ENCODE measurements around the gene PPP1R12B.
"Not testable (repeated sequence)": the region's sequence is repeated elsewhere in the genome, so short reads cannot be mapped to it uniquely, and the experiment has no call there.

Gene PPP1R12B

DNA sequence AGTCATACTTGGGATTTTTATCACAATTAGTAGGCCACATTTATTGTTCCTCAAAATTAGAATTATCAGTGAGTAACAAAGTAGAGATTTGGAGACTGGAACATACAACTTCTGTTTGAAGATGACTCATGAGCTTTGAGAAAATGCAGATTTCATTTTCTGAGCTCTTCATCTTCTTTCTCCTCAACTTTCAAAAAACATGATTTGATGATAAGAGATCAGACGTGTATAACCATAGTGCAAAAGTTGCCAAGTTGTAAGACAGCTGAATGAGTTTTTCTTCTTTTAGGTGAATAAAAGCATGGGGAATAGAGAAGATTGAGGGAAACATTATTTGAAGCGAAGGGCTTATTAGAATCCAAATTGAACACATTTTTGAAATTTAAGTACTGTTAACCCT, 58.4 kb downstream of the PPP1R12B start:
- DNase-seq: not testable (repeated sequence)

- DNase-seq: not testable (repeated sequence)
These were observed 58.9 kb downstream of the PPP1R12B start for GRCh38 chr1:202407378-202407777.

DNA sequence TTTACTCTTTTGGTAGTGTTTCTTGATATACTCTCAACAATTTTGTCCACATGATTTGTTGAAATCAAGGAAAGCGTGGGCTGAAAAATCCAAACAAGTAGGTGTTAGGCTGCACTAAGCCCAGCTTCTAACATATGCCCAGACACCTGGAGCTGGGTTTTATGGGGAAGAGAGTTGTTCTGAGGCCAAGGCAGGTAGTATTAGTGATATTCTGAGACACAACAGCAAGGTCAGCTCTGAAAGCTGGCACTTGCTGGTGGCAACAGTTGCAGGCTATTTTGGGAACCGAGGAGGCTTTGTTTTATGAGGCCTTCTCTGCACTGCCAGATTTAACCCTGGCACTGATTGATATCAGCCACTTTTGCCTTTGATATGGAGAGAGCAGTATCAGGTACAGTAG, 61.8 kb downstream of the PPP1R12B start:
- not testable (repeated sequence) for DNase-seq

GRCh38 chr1:202410854-202411357, 62.4 kb downstream of the PPP1R12B start:
- DNase-seq: not testable (repeated sequence)

DNA sequence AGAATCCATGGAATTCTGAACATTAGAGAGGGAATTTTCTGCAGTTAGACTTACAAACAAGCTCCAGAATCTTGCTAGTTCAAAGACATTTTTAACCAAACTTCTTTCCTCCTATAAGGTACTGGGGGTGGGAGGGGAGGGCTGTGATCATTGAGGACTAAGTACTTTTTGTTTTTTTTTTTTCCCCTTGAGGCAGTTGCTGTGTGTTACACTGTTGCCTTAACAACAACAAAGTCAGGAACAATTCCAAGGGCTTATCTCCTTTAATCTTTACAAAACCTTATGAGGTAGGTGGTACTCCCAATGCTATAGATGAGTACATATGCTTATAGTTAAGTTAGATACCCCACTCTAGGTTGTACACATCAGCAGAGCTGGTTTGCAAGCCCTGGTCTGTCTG, 62.9 kb downstream of the PPP1R12B start:
- DNase-seq: no peak

GRCh38 chr1:202412421-202412820, 63.9 kb downstream of the PPP1R12B start:
- DNase-seq: not testable (repeated sequence)

GRCh38 chr1:202416641-202417040, 68.1 kb downstream of the PPP1R12B start:
- DNase-seq: no peak

GRCh38 chr1:202417141-202417540, 68.6 kb downstream of the PPP1R12B start:
- not testable (repeated sequence) for DNase-seq

DNA sequence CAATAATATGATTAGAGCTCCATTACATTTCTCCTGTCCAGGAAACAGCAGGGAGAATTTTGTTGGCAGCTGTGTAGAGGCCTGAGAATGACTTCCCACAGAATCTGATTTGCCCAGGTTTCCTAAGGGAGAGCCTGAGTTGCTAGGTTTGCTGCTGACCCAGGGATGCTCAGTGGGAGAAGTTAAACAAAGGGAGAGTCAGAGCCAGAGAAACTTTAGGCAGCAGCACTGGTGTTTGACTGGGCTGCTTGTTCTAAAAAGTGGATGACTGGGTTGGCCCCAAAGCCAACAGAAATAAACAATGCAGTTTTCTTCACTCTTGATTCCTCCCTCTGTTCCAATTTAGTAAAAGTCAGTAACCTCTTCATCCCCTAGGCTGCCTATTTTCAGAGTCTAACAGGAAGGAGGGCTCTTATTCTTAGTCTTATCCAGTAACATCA, 69.3 kb downstream of the PPP1R12B start:
- not testable (repeated sequence) for DNase-seq

- DNase-seq: not testable (repeated sequence)
These were observed 71.2 kb downstream of the PPP1R12B start for GRCh38 chr1:202419731-202420130.

GRCh38 chr1:202420422-202421094, 72.1 kb downstream of the PPP1R12B start:
- DNase-seq: not testable (repeated sequence)

DNA sequence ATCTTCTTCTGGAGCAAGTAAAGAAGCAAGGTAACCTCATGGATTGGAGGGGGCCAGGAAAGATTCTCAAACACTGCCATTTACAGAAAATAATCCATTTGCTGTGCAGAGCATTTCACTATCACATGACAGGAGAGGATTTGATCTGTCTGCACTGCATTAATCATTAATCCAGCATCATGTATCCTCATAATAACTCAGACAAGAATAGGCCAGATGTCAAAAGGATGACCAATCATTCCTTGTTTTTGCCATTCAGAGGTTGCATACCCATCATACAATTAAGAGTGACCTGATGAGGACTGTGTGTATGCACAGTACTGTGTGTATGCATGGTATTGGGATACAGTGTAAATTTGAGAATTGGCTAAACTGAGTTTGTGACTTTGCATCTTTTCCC, 74.2 kb downstream of the PPP1R12B start:
- not testable (repeated sequence) for DNase-seq

GRCh38 chr1:202424260-202424659, 75.8 kb downstream of the PPP1R12B start:
- not testable (repeated sequence) for DNase-seq

DNA sequence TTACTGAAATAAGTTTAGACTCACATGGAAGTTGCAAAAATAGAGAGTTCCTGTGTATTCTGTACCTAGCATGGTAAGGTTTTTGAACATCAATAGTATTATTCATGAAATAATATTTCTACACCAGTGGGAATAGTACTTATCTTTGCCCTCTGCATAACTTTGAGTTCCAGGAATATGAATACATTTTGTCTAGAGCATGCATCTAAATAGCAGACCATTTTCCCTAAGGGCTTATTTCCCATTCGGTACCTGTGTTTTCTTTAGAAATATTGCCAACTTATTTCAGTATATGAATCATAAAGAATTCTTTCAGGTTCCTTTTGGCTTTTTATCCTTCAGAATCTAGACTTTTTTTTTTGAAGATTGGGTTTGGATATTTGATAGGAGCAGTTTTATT, 81.6 kb downstream of the PPP1R12B start:
- DNase-seq: not testable (repeated sequence)

GRCh38 chr1:202432338-202432737, 83.8 kb downstream of the PPP1R12B start:
- not testable (repeated sequence) for DNase-seq

- DNase-seq: no peak
These were observed 84.9 kb downstream of the PPP1R12B start for GRCh38 chr1:202433155-202434043.

- no peak for DNase-seq
These were observed 85.6 kb downstream of the PPP1R12B start for GRCh38 chr1:202434059-202434458.

GRCh38 chr1:202438393-202439174, 90.1 kb downstream of the PPP1R12B start:
- no peak for DNase-seq

DNA sequence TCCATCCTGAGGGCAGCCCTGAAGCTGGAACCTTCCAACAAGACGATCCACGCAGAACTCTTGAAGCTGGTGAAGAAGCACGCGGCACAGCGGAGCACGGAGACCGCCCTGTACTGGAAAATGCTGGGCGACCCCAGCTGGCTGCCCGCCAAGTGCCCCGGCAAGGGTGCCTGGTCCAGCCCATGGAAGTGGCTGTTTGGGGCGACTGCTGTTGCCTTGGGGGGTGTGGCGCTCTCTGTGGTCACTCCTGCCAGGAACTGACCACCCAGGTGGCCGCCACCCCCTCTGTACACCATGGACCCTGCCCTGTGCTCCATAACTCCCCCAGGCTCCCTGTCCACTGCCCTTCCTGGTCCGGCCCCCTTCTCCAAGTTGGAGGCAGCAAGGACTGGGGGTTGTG, 90.8 kb downstream of the PPP1R12B start:
- DNase-seq: no peak

DNA sequence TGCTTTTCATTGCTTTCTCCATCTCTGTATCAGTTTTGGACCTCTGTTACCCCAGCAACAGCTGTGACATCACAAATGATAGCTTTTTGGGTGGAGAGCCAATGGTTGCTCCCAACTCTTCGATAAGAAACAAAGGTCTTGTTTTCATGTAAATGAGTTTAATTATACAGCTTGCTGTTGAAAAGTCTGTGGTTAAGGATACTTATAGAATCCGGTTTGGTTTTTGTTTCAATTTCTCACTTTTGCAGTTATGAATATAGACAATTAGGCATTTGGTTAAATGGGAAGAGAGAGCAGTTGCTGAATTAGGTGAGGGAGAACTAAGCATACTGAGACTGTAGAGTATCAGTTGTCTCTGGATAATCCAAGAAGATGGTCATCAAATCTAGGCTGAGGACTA, 99.6 kb downstream of the PPP1R12B start:
- not testable (repeated sequence) for DNase-seq

DNA sequence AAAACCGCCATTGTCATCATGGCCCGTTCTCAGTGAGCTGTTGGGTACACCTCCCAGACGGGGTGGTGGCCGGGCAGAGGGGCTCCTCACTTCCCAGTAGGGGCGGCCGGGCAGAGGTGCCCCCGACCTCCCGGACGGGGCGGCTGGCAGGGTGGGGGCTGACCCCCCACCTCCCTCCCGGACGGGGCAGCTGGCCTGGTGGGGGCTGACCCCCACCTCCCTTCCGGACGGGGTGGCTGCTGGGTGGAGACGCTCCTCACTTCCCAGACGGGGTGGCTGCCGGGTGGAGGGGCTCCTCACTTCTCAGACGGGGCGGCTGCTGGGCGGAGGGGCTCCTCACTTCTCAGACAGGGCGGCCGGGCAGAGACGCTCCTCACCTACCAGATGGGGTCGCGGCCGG, 103.1 kb downstream of the PPP1R12B start:
- DNase-seq: not testable (repeated sequence)

- no peak for DNase-seq
These were observed 104.0 kb downstream of the PPP1R12B start for GRCh38 chr1:202452508-202452907.
